Mesothelial cell of epicardium (in vitro differentiated cells): ENCODE measurements around the gene FOXP1. TPM values are rescaled to one million over a fixed set of nuclear protein-coding genes. Genes with fewer than 3 reads are reported as not detected.

Source experiments
- DNase-seq, 2 experiments: peaks; one replicate each; pipeline ENCODE4 v3.0.0; 2021; ENCODE audit warnings: low spot score in 2 of 2; ENCODE audit not compliant: unreplicated experiment in 2 of 2
- H3K27ac Mint-ChIP-seq: 2 replicates; pipeline ENCODE4 v1.8.0; 2021; ENCODE audit warnings: mixed read lengths
- H3K27me3 Mint-ChIP-seq: 2 replicates; pipeline ENCODE4 v1.8.0; 2021; ENCODE audit warnings: low read depth, mixed read lengths
- H3K36me3 Mint-ChIP-seq: 2 replicates; pipeline ENCODE4 v1.8.0; 2021; ENCODE audit warnings: mixed read lengths
- H3K4me1 Mint-ChIP-seq: 2 replicates; pipeline ENCODE4 v1.8.0; 2021; ENCODE audit warnings: mixed read lengths
- H3K4me3 Mint-ChIP-seq: 2 replicates; pipeline ENCODE4 v1.8.0; 2021; ENCODE audit warnings: mild to moderate bottlenecking, moderate library complexity, mixed read lengths
- H3K9me3 Mint-ChIP-seq: 2 replicates; pipeline ENCODE4 v1.8.0; 2021; ENCODE audit warnings: mixed read lengths
- CTCF ChIP-seq: fragments of 200-600 bp; sonication (generic); IDR thresholded peaks from one replicate; pipeline ENCODE4 v1.5.0; 2021; ENCODE audit warnings: antibody characterized with exemption; ENCODE audit not compliant: unreplicated experiment
- total RNA-seq: library from RNA; stranded (reverse); gene quantifications from 3 replicates; pipeline ENCODE4 v1.2.1, GENCODE V29; 2021

FOXP1 gene
- total RNA-seq, 1 donor from 2014 or later, result 187 TPM

GRCh38 chr3:71101014-71101413 is 482.5 kb downstream of the FOXP1 start:
- H3K27ac Mint-ChIP-seq, result peak overlapping the region; percentile 65
- H3K4me3 Mint-ChIP-seq, result no peak overlapping the region
- no peaks in the 10 kb centered on the region for H3K9me3 Mint-ChIP-seq
- H3K4me1 Mint-ChIP-seq, result peaks cover 60% of the 10 kb centered on the region
- no peaks in the 10 kb centered on the region for H3K27me3 Mint-ChIP-seq
- H3K36me3 Mint-ChIP-seq, result peaks cover 2% of the 10 kb centered on the region
- no peak for TF ChIP-seq CTCF
- DNase-seq, result no peak

GRCh38 chr3:71099997-71100719 is 483.4 kb downstream of the FOXP1 start:
- Mint-ChIP-seq H3K4me3 (no peak overlapping the region), H3K9me3 (no peaks in the 10 kb centered on the region), H3K27me3 (no peaks in the 10 kb centered on the region), H3K36me3 (no peaks in the 10 kb centered on the region), H3K27ac (no peak overlapping the region), H3K4me1 (peaks cover 66% of the 10 kb centered on the region)
- TF ChIP-seq CTCF, result no peak
- no peak for DNase-seq

GRCh38 chr3:71097557-71097956 is 486.0 kb downstream of the FOXP1 start:
- Mint-ChIP-seq H3K4me3 (no peak overlapping the region), H3K9me3 (no peaks in the 10 kb centered on the region), H3K27ac (peak overlapping the region; percentile 54), H3K27me3 (no peaks in the 10 kb centered on the region), H3K4me1 (peaks cover 52% of the 10 kb centered on the region), H3K36me3 (no peaks in the 10 kb centered on the region)
- TF ChIP-seq CTCF, result no peak
- DNase-seq, result no peak

GRCh38 chr3:71095511-71096291 is 487.8 kb downstream of the FOXP1 start:
- H3K4me1 Mint-ChIP-seq, result peaks cover 35% of the 10 kb centered on the region
- no peaks in the 10 kb centered on the region for H3K27me3 Mint-ChIP-seq
- no peaks in the 10 kb centered on the region for H3K36me3 Mint-ChIP-seq
- H3K9me3 Mint-ChIP-seq, result no peaks in the 10 kb centered on the region
- H3K4me3 Mint-ChIP-seq, result no peak overlapping the region
- H3K27ac Mint-ChIP-seq, result no peak overlapping the region
- TF ChIP-seq CTCF, result no peak
- DNase-seq, result no peak

GRCh38 chr3:71094658-71095209 is 488.8 kb downstream of the FOXP1 start:
- peaks cover 26% of the 10 kb centered on the region for H3K4me1 Mint-ChIP-seq
- no peak for TF ChIP-seq CTCF
- H3K4me3 Mint-ChIP-seq, result no peak overlapping the region
- DNase-seq, result no peak
- H3K27me3 Mint-ChIP-seq, result no peaks in the 10 kb centered on the region
- H3K9me3 Mint-ChIP-seq, result no peaks in the 10 kb centered on the region
- no peaks in the 10 kb centered on the region for H3K36me3 Mint-ChIP-seq
- peak overlapping the region; percentile 47 for H3K27ac Mint-ChIP-seq
